GM23248 (cell line): Measurements from ENCODE around the gene SLC25A21.

Experiments used
- EZH2 ChIP-seq: fragments of 200-600 bp; sonication (generic); IDR thresholded peaks from 2 replicates; pipeline ENCODE4 v1.6.1; 2018; ENCODE audit warnings: antibody characterized with exemption, mild to moderate bottlenecking; ENCODE audit not compliant: insufficient read depth, poor library complexity, severe bottlenecking
- EZH2phosphoT487 ChIP-seq: fragments of 200-600 bp; sonication (generic); IDR thresholded peaks from 2 replicates; pipeline ENCODE4 v1.6.1; 2018; ENCODE audit warnings: antibody characterized with exemption, moderate library complexity, mild to moderate bottlenecking, low read depth; ENCODE audit not compliant: insufficient read depth

DNA sequence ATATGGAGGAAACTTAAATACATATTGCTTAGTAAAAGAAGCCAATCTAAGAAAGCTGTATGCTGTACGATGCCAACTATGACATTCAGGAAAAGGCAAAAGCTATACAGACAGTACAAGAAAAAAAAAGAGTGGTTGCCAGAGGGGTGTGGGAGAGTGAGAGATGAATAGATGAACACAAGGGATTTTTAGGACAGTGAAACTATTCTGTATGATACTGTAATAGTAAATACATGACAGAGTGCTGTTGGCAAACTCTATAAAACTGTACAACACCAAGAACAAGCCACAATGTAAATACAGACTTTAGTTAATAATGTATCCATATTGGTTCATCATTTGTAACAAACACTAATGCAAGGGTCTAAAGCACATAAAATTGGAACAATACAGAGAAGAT lies 14.5 kb upstream of the SLC25A21 start:
- no peak for TF ChIP-seq EZH2
- no peak for TF ChIP-seq EZH2phosphoT487
